Fibroblast of lung (primary cell): ENCODE measurements around the gene ONECUT3.

Experiments used
- EZH2 ChIP-seq: IDR thresholded peaks from 2 replicates; pipeline ENCODE4 v1.5.1; 2012; ENCODE audit warnings: low read length, control low read depth, mild to moderate bottlenecking; ENCODE audit errors: missing control alignments
- TF ChIP-seq, protein P1 (sequence below), 2 donors: IDR thresholded peaks in 1 of 2; conservative IDR thresholded peaks in 1 of 2; 1 replicate in 1 of 2; 2 replicates in 1 of 2; pipeline ENCODE4 v1.5.1; 2011 to 2012; ENCODE audit warnings: low read length in 2 of 2, control low read depth in 1 of 2, inconsistent platforms in 1 of 2, low read depth in 1 of 2, mild to moderate bottlenecking in 1 of 2

DNA sequence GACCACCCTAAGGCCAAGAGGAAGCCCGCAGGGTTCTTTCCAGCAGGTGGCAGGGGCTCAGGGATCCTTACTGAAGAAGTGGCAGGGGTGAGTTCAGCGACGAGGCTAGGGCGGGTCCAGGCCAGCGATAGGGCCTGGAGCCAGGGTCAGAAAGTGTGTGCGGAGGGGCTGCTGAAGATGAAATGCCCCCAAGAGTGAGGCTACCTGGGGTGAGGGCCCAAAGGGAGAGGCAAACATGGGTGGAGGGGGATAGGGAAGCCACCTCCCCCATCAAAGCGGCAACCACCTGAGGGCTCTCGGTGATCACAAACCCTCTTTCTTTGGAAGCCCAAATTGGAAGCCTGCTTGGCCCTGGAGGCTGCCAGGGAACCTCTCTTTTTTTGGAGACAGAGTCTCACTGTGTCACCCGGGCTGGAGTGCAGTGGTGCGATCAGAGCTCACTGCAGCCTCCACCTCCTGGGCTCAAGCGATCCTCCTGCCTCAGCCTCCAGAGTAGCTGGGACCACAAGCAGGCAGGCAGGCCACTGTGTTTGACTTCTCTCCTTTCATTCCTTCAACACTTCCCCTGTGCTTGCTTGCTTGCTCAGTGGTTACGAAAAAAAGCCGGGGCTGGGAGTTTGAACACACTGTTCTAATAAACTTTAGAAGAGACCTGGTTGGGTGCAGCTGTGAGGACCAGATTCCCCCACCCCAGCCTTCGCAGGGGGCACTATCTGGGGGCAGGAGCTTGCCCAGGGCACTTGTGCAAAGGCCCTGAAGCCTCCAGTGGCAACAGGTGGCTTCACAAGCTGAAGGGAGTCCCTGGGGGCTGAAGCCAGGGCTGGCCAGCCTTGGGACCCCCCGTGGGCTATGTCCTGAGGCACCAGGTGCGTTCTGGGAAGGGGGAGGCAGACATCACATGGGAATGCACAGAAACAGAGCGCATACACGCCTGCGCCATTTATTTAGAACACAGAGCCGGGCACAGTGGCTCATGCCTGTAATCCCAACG is 60.2 kb downstream of the ONECUT3 start:
- TF ChIP-seq EZH2: no peak
- TF ChIP-seq, protein P1, sequence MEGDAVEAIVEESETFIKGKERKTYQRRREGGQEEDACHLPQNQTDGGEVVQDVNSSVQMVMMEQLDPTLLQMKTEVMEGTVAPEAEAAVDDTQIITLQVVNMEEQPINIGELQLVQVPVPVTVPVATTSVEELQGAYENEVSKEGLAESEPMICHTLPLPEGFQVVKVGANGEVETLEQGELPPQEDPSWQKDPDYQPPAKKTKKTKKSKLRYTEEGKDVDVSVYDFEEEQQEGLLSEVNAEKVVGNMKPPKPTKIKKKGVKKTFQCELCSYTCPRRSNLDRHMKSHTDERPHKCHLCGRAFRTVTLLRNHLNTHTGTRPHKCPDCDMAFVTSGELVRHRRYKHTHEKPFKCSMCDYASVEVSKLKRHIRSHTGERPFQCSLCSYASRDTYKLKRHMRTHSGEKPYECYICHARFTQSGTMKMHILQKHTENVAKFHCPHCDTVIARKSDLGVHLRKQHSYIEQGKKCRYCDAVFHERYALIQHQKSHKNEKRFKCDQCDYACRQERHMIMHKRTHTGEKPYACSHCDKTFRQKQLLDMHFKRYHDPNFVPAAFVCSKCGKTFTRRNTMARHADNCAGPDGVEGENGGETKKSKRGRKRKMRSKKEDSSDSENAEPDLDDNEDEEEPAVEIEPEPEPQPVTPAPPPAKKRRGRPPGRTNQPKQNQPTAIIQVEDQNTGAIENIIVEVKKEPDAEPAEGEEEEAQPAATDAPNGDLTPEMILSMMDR (conservative IDR thresholded peaks at IDR 0.05 in 1 of 2, IDR thresholded peaks at IDR 0.05 in 1 of 2; ENCODE audit: low read depth in 1 of 2, low read length in 2 of 2): no peak
